GM19043 (cell line): ENCODE results near the gene MAML2.
A peak's percentile ranks its signal among the peaks of the same experiment; 100 is the strongest.

Source experiments
- ATAC-seq: cut with Tn5 transposase; IDR thresholded peaks from one replicate; pipeline ENCODE4 v1.9.1; 2021; ENCODE audit warnings: low read depth; ENCODE audit not compliant: unreplicated experiment

The MAML2 gene

DNA sequence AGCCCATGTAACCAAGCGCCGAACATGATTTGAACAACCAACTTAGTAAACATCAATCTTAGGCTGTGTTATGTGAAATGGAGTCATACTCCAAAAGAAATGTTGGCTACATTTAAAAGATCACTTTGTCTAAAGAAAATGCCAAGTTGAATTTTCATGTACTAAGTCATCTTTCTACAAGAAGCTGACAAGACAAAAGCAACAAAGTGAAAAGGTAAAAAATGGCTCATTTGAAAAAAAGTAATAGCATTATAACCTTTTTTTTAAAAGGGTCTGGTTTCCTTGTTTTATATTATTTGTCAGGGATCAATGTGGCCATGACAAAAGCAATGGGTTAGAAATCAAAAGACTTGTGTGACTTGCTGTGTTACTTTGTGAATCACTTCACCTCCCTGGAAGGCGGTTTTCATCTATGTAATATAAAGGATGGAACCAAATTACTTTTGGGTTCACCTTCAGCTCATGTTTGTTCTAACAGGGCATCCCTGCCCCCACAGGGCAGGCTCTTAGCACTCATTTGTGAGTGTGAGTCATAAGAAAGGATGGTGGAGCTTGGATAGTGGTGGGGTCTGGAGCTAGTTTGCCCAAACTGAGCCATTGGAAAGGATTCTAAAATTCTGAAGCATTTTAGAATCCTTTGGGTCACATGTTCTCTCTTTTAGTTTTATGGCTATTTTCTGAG lies 287.1 kb downstream of the MAML2 start:
- ATAC-seq, result no peak

DNA sequence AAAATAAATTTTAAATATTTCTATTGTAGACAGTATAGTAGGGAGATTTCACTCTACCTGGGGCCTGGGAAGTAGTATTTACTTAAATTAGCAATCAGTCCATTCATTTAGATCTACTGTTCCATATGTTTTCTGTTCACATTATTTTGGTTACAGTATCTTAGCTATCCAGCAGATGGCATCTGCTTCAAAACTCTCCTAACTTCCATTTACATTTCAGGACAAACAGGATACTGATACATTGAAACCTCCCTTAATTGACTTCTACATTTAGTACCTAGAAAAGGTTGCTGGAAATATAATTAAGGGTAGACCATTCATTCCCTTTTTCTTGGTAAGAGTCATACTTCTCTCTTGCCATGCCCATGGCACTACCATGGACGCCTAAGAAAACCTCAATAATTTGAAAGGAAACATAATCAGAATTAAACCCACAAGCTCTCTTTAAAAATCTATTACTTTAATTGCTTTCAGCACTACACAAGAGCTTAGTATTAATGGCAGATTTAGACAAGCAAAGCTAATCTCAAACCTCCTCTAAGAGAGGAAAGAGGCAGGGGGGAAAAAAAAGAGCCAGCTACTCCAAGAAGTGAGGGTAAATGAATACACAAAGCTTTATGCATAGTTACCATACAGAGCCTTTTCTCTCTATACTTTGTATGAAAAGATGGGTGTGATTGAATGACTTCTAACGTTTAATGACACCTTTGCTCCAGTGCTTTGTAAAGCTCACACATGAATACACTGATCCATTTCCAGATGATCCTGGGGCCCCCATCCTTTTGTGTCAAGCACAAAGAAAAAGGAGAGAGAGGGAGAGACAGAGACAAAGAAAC lies 287.9 kb downstream of the MAML2 start:
- no peak for ATAC-seq

DNA sequence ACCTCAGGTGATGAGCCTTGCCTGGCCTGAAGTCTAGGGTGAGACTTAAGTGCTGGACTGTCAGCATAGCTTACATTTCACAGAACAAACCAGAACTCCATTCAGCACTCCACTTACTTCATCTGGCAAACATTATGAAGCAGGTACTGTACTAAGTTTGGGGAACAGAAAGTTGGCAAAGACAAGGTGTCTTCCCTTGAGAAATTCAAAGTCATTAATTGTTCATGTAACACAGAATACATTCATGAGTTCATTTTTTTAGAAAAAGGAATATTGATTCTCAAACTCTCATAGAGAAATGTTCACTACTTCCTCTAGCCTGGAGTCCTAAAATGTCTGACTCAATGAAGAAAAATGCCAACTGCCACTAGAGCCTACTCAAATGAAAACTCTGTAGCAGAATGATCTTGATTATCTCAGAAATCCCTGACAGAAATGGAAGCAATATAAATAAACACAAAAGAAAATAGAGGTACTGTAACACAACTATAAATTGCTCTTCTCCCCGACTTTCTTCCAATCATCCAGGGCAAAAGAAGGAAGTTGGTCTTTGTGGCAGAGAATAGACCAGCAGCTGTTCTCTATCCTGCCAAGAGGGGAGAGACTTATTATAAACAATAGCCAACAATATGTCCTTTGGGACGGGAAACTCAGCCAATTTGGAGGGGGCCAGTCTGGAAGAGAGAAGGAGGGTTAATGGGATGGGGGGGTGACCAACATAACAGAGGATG lies 289.9 kb downstream of the MAML2 start:
- ATAC-seq, result peak; percentile 30

DNA sequence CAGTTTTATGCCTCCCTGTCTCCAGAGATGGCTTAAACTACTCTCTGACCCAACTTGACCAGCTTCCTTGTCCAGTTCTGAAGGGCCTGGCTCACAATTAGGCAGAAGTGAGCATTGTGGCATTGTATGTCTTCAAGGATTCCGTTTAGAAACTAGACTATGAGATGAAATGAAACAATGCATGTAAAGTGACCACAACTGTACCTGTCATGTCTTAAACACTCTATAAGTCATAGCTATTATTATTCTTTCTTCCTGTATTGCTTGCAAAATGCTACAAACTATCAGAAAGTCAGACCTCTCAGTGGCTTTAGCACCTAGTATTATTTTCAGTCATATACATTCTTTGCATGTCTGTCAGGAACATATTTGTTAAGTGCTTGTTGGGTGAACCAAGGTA lies 291.2 kb downstream of the MAML2 start:
- peak; percentile 93 for ATAC-seq

DNA sequence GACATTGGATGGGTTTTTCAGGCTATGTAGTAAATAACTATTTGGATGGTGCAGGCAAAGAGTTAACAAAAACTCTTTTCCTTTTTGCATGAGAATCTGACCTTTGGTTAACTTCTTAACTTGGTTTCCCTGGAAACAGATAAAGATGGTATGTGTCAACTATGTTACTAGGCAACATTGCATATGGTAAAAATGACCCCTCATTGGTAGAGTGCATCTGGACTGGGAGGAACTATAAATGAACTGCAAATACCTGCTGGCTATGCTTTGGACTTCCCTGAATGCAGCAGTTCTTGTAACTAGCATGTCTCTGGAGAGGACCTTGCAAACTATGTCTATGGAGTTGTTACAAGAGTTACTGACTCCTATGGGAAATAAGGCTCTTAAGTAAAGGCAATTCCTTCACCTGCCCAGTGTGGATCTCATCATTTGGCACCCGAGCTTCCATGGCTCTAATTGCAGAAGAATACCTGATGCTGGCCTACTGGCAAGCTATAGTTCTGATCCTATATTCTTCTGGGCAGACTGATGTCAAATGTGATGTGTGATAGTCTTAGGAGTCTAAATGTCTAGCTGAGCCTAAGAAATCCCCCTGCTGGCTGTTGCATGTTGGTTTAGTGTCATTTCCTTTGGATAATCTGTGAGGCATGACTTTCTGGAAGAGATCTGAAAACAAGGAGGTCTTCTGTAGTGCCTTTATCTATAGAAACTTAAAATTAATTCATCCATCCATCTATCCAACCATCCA lies 292.4 kb downstream of the MAML2 start:
- no peak for ATAC-seq

DNA sequence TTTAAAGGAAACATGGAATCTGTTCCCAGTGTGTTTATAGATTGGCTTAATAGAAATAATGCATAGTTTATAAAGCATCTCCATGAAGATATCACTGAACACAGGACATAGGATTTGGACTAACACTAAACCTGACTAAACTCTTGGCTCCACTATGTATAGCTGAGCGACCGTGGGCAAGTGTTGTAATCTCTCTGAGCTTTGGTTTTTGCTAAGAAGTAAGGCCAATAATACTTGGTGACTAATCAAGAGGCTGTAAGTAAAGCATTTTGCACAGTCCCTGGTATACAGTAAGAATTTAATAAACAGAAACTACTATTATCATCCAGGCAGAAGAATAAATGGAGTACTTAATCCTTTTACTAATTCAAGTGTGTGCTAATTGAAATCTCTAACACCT lies 293.6 kb downstream of the MAML2 start:
- ATAC-seq, result no peak

DNA sequence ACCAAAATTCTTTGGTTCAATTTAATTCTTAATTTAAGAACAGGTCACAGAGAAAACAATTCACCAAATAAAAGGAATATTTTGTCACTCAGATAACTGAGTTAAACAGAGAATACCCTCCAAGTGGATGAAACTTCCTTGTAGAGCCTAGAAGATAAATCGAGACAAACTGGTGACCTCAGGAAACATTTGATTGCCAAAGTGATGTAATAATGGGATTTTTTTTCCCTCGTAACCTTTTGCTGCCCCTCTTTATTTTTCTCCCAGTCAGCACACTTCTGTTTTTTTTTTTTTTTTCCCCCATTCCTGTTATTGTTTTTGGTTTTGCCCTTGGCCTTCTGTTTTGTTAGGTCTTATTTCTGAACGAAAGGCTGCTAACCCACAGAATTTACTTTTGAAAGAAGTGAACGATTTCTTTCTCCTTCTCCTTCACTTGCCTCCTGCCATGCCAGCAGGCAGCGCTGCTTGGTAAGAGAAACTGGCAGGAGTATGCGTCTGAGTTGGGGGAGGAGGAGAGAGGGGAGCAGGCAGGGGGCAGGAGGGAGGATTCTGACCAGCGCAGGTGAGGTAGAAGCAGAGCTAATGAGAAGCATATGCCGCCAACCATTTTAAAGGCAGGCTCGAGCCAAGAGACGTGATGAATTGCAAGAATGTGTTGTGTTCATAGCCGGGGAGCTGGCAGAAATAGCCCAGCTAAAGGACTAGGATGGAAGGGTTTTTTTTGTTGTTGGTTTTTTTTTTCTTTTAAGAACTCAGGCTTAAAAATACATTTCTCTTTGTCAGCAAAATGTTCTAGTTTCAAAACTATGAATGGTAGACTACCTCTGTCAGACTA lies 297.2 kb downstream of the MAML2 start:
- ATAC-seq, result no peak

DNA sequence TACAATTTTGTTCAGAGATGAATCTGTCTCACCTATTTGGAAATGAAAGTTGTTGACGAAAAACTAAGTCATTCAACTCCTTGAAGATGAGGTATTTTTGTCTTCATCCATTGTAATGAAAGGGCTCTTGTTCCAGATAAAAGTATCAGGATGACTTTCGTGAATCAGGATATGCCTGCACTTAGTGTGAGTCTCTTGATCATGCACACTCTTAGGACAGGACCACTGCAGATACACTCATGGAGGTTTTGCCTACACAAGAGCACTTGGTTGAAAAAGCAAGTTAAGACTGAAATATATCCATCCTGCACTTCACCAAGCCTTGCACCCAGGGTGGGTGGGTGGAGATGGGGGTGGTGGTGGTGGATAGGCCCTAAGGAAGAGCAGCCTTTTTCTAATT lies 298.2 kb downstream of the MAML2 start:
- no peak for ATAC-seq

DNA sequence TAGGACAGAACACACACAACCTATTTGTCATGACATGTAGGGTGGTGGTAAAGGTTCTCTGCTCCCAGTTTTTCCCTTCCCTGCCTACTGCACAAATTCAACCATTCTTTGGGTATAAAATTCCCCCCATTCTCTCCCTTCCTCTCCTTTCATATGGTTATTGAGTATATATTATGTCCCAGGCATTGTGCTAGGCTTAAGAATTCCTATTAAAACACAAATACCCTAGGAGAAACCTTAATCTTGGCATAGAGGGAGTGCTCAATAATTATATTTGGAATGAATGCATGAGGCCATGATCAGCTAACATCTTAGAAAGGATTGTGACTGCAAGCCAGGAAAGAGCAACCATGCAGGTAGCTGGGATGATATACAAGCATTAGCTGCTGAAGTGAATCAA lies 298.7 kb downstream of the MAML2 start:
- no peak for ATAC-seq

DNA sequence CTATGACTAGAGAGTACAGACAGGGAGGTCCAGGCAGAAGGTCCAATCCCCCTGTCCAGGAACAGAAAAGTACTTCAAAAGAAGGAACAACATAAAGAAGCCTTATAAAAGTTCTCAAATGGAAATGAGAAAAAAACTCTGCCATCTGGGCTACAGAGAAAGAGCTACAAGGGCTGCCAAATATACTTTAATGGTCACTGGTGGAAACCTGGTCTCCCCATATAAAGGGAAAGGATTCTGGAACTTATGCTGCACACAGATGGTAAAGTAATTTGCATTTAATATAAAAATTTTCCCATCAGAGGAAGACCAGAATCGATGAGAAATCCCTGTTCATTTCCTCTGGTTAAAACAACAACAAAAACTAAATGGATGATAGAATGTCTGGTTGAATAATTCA lies 299.7 kb downstream of the MAML2 start:
- ATAC-seq, result no peak

DNA sequence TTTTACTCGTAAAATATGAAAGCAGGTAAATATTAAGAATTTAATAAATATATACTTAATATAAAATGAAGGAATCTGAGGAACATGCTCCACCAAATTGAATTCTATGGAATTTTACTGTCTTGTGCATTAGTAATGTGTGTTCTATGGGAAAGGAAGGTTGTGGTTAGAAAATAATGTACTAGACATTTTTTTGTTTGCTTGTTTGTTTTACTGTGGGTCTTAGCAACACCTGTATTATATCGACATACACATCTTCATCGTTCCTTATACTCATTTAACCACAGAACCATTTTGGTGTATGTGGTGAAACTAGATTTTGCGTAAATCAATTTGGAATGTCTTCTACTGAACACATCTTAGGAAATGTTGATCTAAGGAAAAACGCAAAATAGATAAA lies 304.9 kb downstream of the MAML2 start:
- ATAC-seq, result no peak

DNA sequence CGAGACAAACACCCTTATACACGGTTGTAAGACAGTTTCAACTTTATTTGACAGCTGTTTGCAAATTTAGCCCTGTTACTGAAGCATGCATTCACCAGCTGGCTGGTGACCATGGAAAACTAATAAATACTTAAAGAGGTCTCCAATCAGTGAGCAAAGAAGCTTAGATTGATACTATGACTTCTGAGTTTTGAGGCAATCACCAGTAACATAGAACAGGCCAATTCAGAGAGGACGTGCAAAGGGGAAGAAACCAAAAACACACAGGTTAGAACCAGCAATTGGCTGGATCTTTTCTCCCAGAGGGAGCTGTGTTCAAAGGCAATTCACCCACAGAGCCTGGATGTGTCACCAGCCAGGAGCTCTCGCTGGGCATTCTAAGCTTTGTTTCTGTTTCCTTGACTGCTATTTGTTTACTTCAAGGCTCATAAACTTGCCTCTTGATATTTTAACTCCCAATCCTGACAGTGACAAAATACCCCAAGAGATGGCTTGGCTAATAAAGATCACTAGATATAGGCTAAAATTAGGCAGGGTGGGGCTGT lies 305.5 kb downstream of the MAML2 start:
- ATAC-seq, result no peak

DNA sequence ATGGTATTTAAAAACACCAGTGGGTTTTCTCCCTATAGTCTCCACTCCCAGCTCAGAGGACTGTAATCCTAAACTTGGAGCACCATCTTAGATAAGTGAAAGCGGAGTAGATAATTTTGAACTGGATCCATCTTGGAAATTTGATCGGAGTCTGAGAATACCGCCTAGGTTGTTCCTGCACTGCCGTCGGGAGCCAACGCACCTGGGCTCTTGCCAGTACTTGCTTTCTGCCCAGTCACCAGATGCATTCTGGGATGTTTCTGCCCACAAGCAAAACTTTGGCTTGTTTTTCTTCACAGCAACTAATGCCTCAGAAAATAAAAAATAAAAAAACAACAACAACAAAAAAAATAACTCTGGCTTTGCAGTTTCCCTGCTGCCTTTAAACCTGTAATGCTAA lies 306.1 kb downstream of the MAML2 start:
- no peak for ATAC-seq

DNA sequence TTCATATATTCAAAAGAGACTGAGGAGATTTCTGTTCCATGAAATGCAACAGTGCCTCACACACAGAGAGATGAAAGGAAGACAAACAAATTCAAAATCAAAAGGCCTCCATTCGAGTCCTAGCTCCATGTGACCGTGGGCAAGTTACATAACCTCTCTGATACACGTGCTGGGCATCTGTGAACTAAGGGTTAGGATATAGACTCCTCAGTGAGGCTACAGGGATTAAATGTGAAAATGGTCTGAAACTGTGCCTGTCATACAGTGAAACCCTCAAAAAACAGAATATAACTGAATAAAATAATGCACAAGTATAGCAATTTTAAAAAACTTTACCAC lies 307.3 kb downstream of the MAML2 start:
- ATAC-seq, result no peak

DNA sequence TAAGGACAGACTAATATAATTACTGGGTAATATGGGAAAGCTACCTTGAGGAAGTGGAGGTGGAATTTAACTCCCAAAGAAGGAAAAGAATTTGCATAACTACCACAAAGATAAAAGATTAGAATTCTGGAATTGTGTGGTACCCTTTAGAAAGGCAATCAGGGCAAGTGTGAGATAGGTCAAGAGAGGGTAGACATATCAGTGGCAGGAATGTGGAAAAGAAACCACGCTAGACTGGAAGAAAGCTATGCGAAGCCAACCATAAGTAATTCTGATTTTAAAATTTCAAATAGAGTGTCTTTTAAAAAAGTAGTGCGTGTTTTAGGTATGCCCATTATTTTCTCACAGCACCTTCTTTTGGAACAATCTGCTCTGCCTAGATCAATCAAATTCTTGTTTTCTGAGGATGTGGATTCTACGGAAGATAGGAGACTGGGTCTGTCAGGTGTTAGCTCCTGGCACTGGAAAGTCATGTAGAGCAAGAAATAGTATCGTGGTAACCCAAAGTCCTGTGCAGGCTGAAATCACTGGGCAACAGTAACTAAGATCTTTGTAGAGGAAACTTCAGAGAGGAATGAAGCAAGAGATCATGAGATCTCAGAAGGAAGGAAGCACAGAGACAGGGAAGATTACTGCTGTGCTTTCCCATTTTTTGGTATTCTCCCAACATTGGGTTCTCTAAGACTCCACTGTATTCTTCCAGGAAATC lies 307.8 kb downstream of the MAML2 start:
- ATAC-seq, result no peak

DNA sequence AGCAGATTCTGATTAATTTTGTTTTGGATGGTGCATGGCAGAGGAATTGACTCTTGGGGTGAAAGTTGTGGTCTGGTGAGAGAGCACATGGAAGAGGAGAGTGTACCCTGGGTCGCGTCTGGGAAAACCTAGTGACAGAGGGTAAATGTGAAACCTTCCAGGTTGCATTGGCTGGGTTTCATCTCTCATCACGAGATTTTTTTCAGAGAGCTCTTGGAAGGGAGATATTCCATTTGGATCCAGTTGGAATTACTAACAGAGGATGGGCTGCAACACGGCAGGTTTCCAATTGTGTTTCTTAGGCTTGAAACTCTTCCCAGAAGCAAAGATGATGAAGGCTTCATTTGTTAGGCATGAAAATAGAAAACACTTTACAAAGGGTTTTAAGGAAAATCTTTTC lies 309.4 kb downstream of the MAML2 start:
- ATAC-seq, result no peak

DNA sequence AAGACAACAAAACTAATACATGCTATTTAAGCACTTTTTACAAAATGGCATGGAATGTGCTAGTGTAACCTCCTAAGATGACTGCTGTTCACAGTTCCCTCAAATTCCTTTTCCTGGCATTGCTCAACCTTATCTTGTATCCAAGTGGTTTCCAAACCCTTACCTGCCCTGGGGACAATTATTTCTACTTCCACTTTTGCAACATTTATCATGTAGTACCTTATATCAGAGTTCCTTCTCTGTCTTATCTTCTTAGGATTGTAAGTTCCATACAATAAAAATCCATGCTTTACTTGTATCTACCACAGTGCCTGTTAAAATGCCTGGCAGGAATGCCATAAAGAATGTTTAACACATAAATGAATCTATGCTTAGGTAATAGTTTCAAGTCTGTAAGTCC lies 309.9 kb downstream of the MAML2 start:
- ATAC-seq, result no peak

DNA sequence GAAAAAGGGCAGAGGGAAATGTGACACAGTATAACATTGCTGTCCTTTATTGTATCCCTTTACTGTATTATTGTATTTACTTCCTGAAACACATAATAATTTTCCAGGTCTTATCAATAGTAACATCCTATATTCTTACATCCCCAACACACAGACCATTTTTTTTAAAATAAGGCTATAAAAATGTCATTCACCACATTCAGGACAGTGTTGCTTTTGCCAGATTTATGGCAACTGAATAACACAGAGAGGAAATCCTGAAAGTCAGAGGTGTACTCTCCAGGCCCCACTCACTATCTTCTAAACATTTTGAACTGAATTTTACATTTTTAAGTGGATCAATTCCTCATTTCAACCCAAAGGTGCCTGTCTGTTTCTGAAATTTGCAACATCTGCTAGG lies 314.2 kb downstream of the MAML2 start:
- ATAC-seq, result no peak

DNA sequence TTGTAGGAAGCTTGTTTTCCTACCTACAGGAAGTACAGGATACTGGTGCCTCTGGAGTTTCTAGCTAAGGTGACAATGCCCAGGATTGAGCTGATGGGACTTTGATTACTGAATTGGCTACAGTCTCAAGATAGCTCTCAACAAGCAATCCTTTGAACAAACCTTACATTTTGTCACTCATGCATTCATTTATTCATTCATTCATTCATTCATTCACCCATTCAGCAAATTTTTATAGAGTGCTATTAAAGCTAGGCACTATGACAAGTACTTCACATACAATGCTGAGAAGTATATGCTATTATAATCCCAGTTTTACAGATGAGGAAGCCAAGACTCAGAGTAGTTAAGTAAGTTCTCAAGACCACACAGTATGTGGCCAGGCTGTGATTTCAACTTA lies 316.0 kb downstream of the MAML2 start:
- no peak for ATAC-seq
